ENCODE measurements around the gene NACC2. TPM values are rescaled to one million over a fixed set of nuclear protein-coding genes. Genes with fewer than 3 reads are reported as not detected.

The NACC2 gene
- total and polyA plus RNA-seq, 2 experiments from 2014 or later: 11.0 to 13.0 TPM

GRCh38 chr9:136059321-136059791, 35.7 kb downstream of the NACC2 start:
- 89% methylated on average over 20 of the region's 20 CpGs for WGBS (ENCODE audit: low lambda C conversion rate, missing lambda C conversion rate)
- TF ChIP-seq EZH2 (IDR thresholded peaks at IDR 0.05; ENCODE audit: borderline replicate concordance): no peak
- H3K27ac ChIP-seq: peak overlapping the region; percentile 61
- peaks cover 82% of the 10 kb centered on the region for H4K20me1 ChIP-seq (ENCODE audit: insufficient read depth, poor library complexity, severe bottlenecking)
- no peak overlapping the region for H3K4me3 ChIP-seq
- H3K4me2 ChIP-seq: no peak overlapping the region
- H2AFZ ChIP-seq: no peak overlapping the region
- no peaks in the 10 kb centered on the region for H3K9me3 ChIP-seq (ENCODE audit: low read depth)
- H3K9me2 ChIP-seq (replicated peaks; ENCODE audit: insufficient read depth): no peaks in the 10 kb centered on the region
- H3K36me3 ChIP-seq (replicated peaks; ENCODE audit: insufficient read depth, low read depth): no peaks in the 10 kb centered on the region
- peak; percentile 11 for DNase-seq (ENCODE audit: low spot score)
- H3K4me1 ChIP-seq (ENCODE audit: insufficient read depth): peaks cover 29% of the 10 kb centered on the region
- H3K27me3 ChIP-seq: no peaks in the 10 kb centered on the region
- peaks cover 92% of the 10 kb centered on the region for H3K79me2 ChIP-seq

- Histone ChIP-seq H2AFZ (no peak overlapping the region), H3K79me2 (peaks cover 95% of the 10 kb centered on the region), H3K4me1 (ENCODE audit: insufficient read depth) (peaks cover 29% of the 10 kb centered on the region), H3K4me3 (no peak overlapping the region), H3K27ac (no peak overlapping the region), H3K9me3 (ENCODE audit: low read depth) (no peaks in the 10 kb centered on the region), H3K36me3 (replicated peaks; ENCODE audit: insufficient read depth, low read depth) (no peaks in the 10 kb centered on the region), H3K27me3 (no peaks in the 10 kb centered on the region), H3K4me2 (no peak overlapping the region), H3K9me2 (replicated peaks; ENCODE audit: insufficient read depth) (no peaks in the 10 kb centered on the region), H4K20me1 (ENCODE audit: insufficient read depth, poor library complexity, severe bottlenecking) (peaks cover 87% of the 10 kb centered on the region)
- WGBS (ENCODE audit: low lambda C conversion rate, missing lambda C conversion rate): 95% methylated on average over 12 of the region's 12 CpGs
- DNase-seq (ENCODE audit: low spot score): no peak
- TF ChIP-seq EZH2 (IDR thresholded peaks at IDR 0.05; ENCODE audit: borderline replicate concordance) (no peak), EZH2phosphoT487 (IDR thresholded peaks at IDR 0.05; ENCODE audit: low read depth, severe bottlenecking, unreplicated experiment) (no peak), CTCF (IDR thresholded peaks at IDR 0.05; ENCODE audit: poor library complexity) (no peak)
Measured at GRCh38 chr9:136058801-136059302, 36.2 kb downstream of the NACC2 start.

DNA sequence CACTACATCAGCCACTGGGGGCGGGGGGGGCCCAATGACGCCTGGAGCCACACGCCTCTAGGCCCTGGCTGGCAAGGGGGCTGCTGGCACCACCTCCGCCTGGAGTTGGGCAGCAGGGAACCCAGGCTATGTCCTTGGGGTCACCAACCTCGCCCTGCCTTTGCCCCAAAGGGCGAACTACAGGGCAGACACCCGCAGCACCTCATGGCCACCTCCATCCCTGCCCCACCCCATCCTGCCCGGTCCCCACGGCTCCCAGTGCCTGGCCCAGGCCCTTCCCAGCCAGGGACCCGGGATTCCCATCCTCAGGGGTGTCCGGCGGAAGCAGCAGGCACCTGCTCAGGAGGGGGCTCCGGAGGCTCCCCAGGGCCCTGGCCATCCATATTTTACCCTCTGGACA, 37.0 kb downstream of the NACC2 start:
- no peak for TF ChIP-seq EZH2phosphoT487 (IDR thresholded peaks at IDR 0.05; ENCODE audit: low read depth, severe bottlenecking, unreplicated experiment)
- no peak for TF ChIP-seq CTCF (IDR thresholded peaks at IDR 0.05; ENCODE audit: poor library complexity)
- TF ChIP-seq EZH2 (IDR thresholded peaks at IDR 0.05; ENCODE audit: borderline replicate concordance): no peak
- WGBS (ENCODE audit: low lambda C conversion rate, missing lambda C conversion rate): 95% methylated on average over 11 of the region's 13 CpGs
- no peak for DNase-seq (ENCODE audit: low spot score)
- no peaks in the 10 kb centered on the region for H3K9me2 ChIP-seq (replicated peaks; ENCODE audit: insufficient read depth)
- no peak overlapping the region for H3K27ac ChIP-seq
- H4K20me1 ChIP-seq (ENCODE audit: insufficient read depth, poor library complexity, severe bottlenecking): peaks cover 87% of the 10 kb centered on the region
- H3K79me2 ChIP-seq: peaks cover 94% of the 10 kb centered on the region
- H3K4me3 ChIP-seq: no peak overlapping the region
- no peaks in the 10 kb centered on the region for H3K9me3 ChIP-seq (ENCODE audit: low read depth)
- no peak overlapping the region for H2AFZ ChIP-seq
- H3K36me3 ChIP-seq (replicated peaks; ENCODE audit: insufficient read depth, low read depth): no peaks in the 10 kb centered on the region
- no peak overlapping the region for H3K4me2 ChIP-seq
- no peaks in the 10 kb centered on the region for H3K27me3 ChIP-seq
- H3K4me1 ChIP-seq (ENCODE audit: insufficient read depth): peaks cover 37% of the 10 kb centered on the region

DNA sequence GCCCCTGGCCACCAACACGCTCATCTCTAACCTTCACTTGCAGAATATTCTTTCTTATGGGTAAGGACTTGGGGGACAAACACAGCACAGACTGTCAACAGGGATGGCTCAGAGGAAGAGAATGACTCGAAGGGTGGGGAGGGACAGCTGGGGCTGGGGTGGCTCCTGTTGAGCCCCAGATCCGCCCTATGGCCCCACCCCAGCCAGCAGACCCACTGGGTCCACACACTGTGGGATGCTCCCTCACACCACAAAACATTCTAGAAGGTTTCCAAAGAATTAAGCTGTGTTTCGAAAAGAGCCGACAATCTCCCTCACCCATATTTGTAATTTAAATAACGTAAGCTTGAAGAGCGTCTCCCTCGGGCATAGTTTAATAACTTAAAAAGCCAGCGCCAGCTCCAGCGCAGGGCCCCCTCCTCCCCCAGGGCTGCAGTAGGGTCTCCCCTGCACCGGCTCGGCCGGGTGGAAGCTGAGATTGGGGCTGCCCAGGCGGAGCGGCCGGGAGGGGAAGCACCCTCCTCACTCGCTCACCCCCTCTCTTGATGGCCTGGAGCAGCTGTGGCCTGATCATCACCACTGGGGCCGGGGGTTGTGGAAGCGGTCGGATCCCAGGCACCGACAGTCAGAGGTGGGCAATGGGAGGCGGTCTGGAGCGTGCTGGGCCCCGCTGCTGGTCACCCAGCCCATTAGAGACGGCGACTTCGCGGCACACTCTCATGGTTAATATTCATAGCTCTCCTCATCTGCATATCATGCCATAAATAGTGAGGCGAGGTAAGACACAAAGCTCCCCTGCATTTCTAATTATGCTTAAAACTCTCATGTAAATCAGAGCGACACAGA, 37.6 kb downstream of the NACC2 start:
- H3K4me3 ChIP-seq: no peak overlapping the region
- no peaks in the 10 kb centered on the region for H3K9me3 ChIP-seq (ENCODE audit: low read depth)
- 92% methylated on average over 30 of the region's 30 CpGs for WGBS (ENCODE audit: low lambda C conversion rate, missing lambda C conversion rate)
- no peaks in the 10 kb centered on the region for H3K36me3 ChIP-seq (replicated peaks; ENCODE audit: insufficient read depth, low read depth)
- peaks cover 43% of the 10 kb centered on the region for H3K4me1 ChIP-seq (ENCODE audit: insufficient read depth)
- H3K79me2 ChIP-seq: peaks cover 91% of the 10 kb centered on the region
- H3K27ac ChIP-seq: no peak overlapping the region
- no peak for DNase-seq (ENCODE audit: low spot score)
- TF ChIP-seq CTCF (IDR thresholded peaks at IDR 0.05; ENCODE audit: poor library complexity): no peak
- TF ChIP-seq EZH2phosphoT487 (IDR thresholded peaks at IDR 0.05; ENCODE audit: low read depth, severe bottlenecking, unreplicated experiment): no peak
- no peak for TF ChIP-seq EZH2 (IDR thresholded peaks at IDR 0.05; ENCODE audit: borderline replicate concordance)
- H3K27me3 ChIP-seq: no peaks in the 10 kb centered on the region
- H3K9me2 ChIP-seq (replicated peaks; ENCODE audit: insufficient read depth): no peaks in the 10 kb centered on the region
- H3K4me2 ChIP-seq: no peak overlapping the region
- H4K20me1 ChIP-seq (ENCODE audit: insufficient read depth, poor library complexity, severe bottlenecking): peaks cover 90% of the 10 kb centered on the region
- no peak overlapping the region for H2AFZ ChIP-seq

Data from hepatocyte (in vitro differentiated cells).